Spleen (tissue), 11 donors: Measurements from ENCODE around the gene USE1. TPM values are rescaled to one million over a fixed set of nuclear protein-coding genes. Genes with fewer than 3 reads are reported as not detected.

Experiments
- DNase-seq: peaks from one replicate; pipeline ENCODE4 v3.0.0-alpha.2; 2020
- H3K27ac ChIP-seq, 8 donors: fragments of 200-600 bp; sonication (generic) in 7 of 8; 1 replicate in 4 of 8; 2 replicates in 4 of 8; pipeline versions ENCODE4 v1.5.0 to v1.8.0; 2016 to 2021; ENCODE audit warnings: inconsistent platforms in 4 of 8, mild to moderate bottlenecking in 4 of 8, moderate library complexity in 1 of 8
- H3K27me3 ChIP-seq, 7 donors: fragments of 200-600 bp; sonication (generic) in 6 of 7; replicated peaks in 1 of 7; 1 replicate in 4 of 7; 2 replicates in 3 of 7; pipeline versions ENCODE4 v1.5.0 to v1.8.0; 2016 to 2021; ENCODE audit warnings: inconsistent platforms in 3 of 7, mild to moderate bottlenecking in 1 of 7
- H3K36me3 ChIP-seq, 6 donors: fragments of 200-600 bp; sonication (generic) in 5 of 6; 1 replicate in 4 of 6; 2 replicates in 2 of 6; pipeline versions ENCODE4 v1.5.0 to v1.8.0; 2016 to 2021; ENCODE audit warnings: inconsistent platforms in 2 of 6
- H3K4me1 ChIP-seq, 6 donors: fragments of 200-600 bp; sonication (generic) in 5 of 6; 1 replicate in 3 of 6; 2 replicates in 3 of 6; pipeline versions ENCODE4 v1.5.0 to v1.8.0; 2016 to 2021; ENCODE audit warnings: inconsistent platforms in 3 of 6
- H3K4me3 ChIP-seq, 8 donors: fragments of 200-600 bp; sonication (generic) in 7 of 8; 1 replicate in 4 of 8; 2 replicates in 4 of 8; pipeline versions ENCODE4 v1.5.0 to v1.8.0; 2016 to 2021; ENCODE audit warnings: inconsistent platforms in 4 of 8, mild to moderate bottlenecking in 4 of 8, moderate library complexity in 2 of 8
- H3K9me3 ChIP-seq, 8 donors: fragments of 200-600 bp; sonication (generic) in 7 of 8; 1 replicate in 4 of 8; 2 replicates in 4 of 8; pipeline versions ENCODE4 v1.5.0 to v1.8.0; 2016 to 2021; ENCODE audit warnings: inconsistent platforms in 4 of 8
- CTCF ChIP-seq, 11 experiments: fragments of 200-600 bp in 7 of 11; fragments of 450-650 bp in 4 of 11; sonication (generic) in 4 of 11; IDR thresholded peaks in 8 of 11; conservative IDR thresholded peaks in 3 of 11; 1 replicate in 7 of 11; 2 replicates in 4 of 11; pipeline versions ENCODE4 v1.4.0 to v1.8.0; 2016 to 2021; ENCODE audit warnings: antibody characterized with exemption in 11 of 11, inconsistent platforms in 4 of 11, mild to moderate bottlenecking in 1 of 11
- POLR2A ChIP-seq, 3 donors: fragments of 450-650 bp; IDR thresholded peaks; one replicate each; pipeline ENCODE4 v1.5.1; 2017; ENCODE audit warnings: antibody characterized with exemption in 3 of 3, mild to moderate bottlenecking in 1 of 3
- POLR2AphosphoS5 ChIP-seq, 3 donors: sonication (generic); formaldehyde crosslinking; IDR thresholded peaks; one replicate each; pipeline ENCODE4 v1.5.1; 2017; ENCODE audit warnings: antibody characterized with exemption in 3 of 3
- WGBS, 5 donors: extraction: QIAGEN DNeasy Blood & Tissue Kit in 3 of 5; methylation state at CpG; one replicate each; pipeline versions ENCODE4 v1.1.5 to v1.1.7; 2013 to 2018; 5-methylcytosine and 5-hydroxymethylcytosine counted together
- intact Hi-C: fragments of 100-400 bp; cut with DNase I; formaldehyde crosslinking; loops from one replicate; pipeline ENCODE4 v1.15.0; 2023; ENCODE audit warnings: low total_unique reads
- polyA plus RNA-seq, 3 donors: library from polyadenylated mRNA; stranded (reverse); fragments of 200-250 nt; gene quantifications; one replicate each; pipeline ENCODE4 v1.2.1, GENCODE V29; 2013
- total RNA-seq, 7 donors: library from RNA; depleted of rRNA in 3 of 7; stranded (reverse); fragments of >200 nt in 3 of 7; fragmentation: NEBNext Ultra II Directional in 4 of 7; extraction: Animal tissue kit (Norgen Biotek cat#: 25700) in 4 of 7; gene quantifications; one replicate each; pipeline versions ENCODE4 v1.1.0 to v1.2.1, GENCODE V29; 2016 to 2021
- donor health status: healthy with polysubstance abuse.
- donor health status: DM: no; HTN: no; CAD: no; lungs with moderate emphysema.
- donor health status: DM: no; HTN: no; CAD: no.
- donor health status: Bipolar disorder and iron deficiency.
- donor health status: healthy.
- donor health status: DM: no; HTN: no; CAD: no.
- donor health status: DM: yes; HTN: yes; CAD: no.

USE1 gene
- total and polyA plus RNA-seq, 10 donors = 17.2 to 74.4 (median 28.6) TPM

GRCh38 chr19:17237747-17238706, 22.9 kb downstream of the USE1 start:
- Histone ChIP-seq H3K36me3 (peaks cover 0 to 25% (median 0%) of the 10 kb centered on the region in 6 donors), H3K27ac (no peak overlapping the region), H3K27me3 (no peaks in the 10 kb centered on the region), H3K9me3 (no peaks in the 10 kb centered on the region), H3K4me1 (peaks cover 15 to 45% (median 33%) of the 10 kb centered on the region in 6 donors), H3K4me3 (no peak overlapping the region)
- intact Hi-C loops = no loop called here
- no peak for TF ChIP-seq POLR2AphosphoS5 (IDR thresholded peaks at IDR 0.05)
- TF ChIP-seq POLR2A (IDR thresholded peaks at IDR 0.05) = no peak
- no peak for TF ChIP-seq CTCF (IDR thresholded peaks at IDR 0.05 in 8 of 11, conservative IDR thresholded peaks at IDR 0.05 in 3 of 11)
- WGBS, 5 donors = 92 to 97% (median 93%) methylated on average over 13 of the region's 13 CpGs
- DNase-seq = no peak

- Histone ChIP-seq H3K36me3 (peaks cover 0 to 25% (median 0%) of the 10 kb centered on the region in 6 donors), H3K27ac (no peak overlapping the region), H3K4me1 (peaks cover 6 to 55% (median 36%) of the 10 kb centered on the region in 6 donors), H3K27me3 (peaks cover 0 to 10% (median 0%) of the 10 kb centered on the region in 7 donors), H3K4me3 (no peak overlapping the region), H3K9me3 (no peaks in the 10 kb centered on the region)
- intact Hi-C loops = no loop called here
- WGBS, 5 donors = 79 to 86% (median 84%) methylated on average over 22 to 24 of the region's 24 CpGs
- TF ChIP-seq POLR2A (IDR thresholded peaks at IDR 0.05) = no peak
- TF ChIP-seq CTCF (IDR thresholded peaks at IDR 0.05 in 8 of 11, conservative IDR thresholded peaks at IDR 0.05 in 3 of 11) = no peak
- TF ChIP-seq POLR2AphosphoS5 (IDR thresholded peaks at IDR 0.05) = no peak
- no peak for DNase-seq
Observed at GRCh38 chr19:17240062-17240752, 25.1 kb downstream of the USE1 start.

GRCh38 chr19:17240826-17241399, 25.8 kb downstream of the USE1 start:
- TF ChIP-seq CTCF (IDR thresholded peaks at IDR 0.05 in 8 of 11, conservative IDR thresholded peaks at IDR 0.05 in 3 of 11) (no peak), POLR2A (IDR thresholded peaks at IDR 0.05) (no peak)
- no peak overlapping the region for H3K4me3 ChIP-seq
- intact Hi-C loops = no loop called here
- WGBS, 5 donors = 93 to 97% (median 96%) methylated on average over 6 of the region's 6 CpGs
- peaks cover 0 to 11% (median 0%) of the 10 kb centered on the region in 7 donors for H3K27me3 ChIP-seq
- H3K36me3 ChIP-seq = peaks cover 0 to 25% (median 0%) of the 10 kb centered on the region in 6 donors
- H3K27ac ChIP-seq = no peak overlapping the region
- peaks cover 5 to 48% (median 33%) of the 10 kb centered on the region in 6 donors for H3K4me1 ChIP-seq
- DNase-seq = no peak
- H3K9me3 ChIP-seq = no peaks in the 10 kb centered on the region
